ENCODE data around the gene MTERF2.

MTERF2 gene

GRCh38 chr12:106956048-106956578, 30.8 kb downstream of the MTERF2 start (continued):
- TF ChIP-seq YY1 (tag by site-specific recombination; IDR thresholded peaks at IDR 0.05) (no peak), HIC1 (tag by site-specific recombination; IDR thresholded peaks at IDR 0.05) (peak; percentile 35), ZNF223 (tag by site-specific recombination; IDR thresholded peaks at IDR 0.05) (0 out of 2 replicates have a peak, but pooled peaks have one; percentile 35), CTCF (tag by site-specific recombination; IDR thresholded peaks at IDR 0.05) (peak; percentile 73), MEIS1 (CRISPR knock-in tag; IDR thresholded peaks at IDR 0.05; ENCODE audit: borderline replicate concordance) (no peak), ZNF792 (tag by site-specific recombination; IDR thresholded peaks at IDR 0.05) (no peak), YY2 (tag by site-specific recombination; IDR thresholded peaks at IDR 0.05) (0 out of 2 replicates have a peak, but pooled peaks have one; percentile 10), ZNF707 (tag by site-specific recombination; IDR thresholded peaks at IDR 0.05) (no peak), ZFP69B (tag by site-specific recombination; IDR thresholded peaks at IDR 0.05) (no peak), ZNF26 (tag by site-specific recombination; IDR thresholded peaks at IDR 0.05) (no peak), OVOL3 (tag by site-specific recombination; IDR thresholded peaks at IDR 0.05) (no peak), IKZF3 (tag by site-specific recombination; IDR thresholded peaks at IDR 0.05) (0 out of 2 replicates have a peak, but pooled peaks have one; percentile 1), ZBTB8A (tag by site-specific recombination; IDR thresholded peaks at IDR 0.05) (peak; percentile 65; the same call in 1 of the 2 replicates), ZNF692 (tag by site-specific recombination; IDR thresholded peaks at IDR 0.05) (peak; percentile 77), ZNF155 (tag by site-specific recombination; IDR thresholded peaks at IDR 0.05) (no peak), ZNF529 (tag by site-specific recombination; IDR thresholded peaks at IDR 0.05; ENCODE audit: insufficient replicate concordance) (no peak), ZBTB1 (tag by site-specific recombination; IDR thresholded peaks at IDR 0.05) (no peak), GLIS2 (tag by site-specific recombination; IDR thresholded peaks at IDR 0.05) (peak; percentile 83), SCRT2 (tag by site-specific recombination; IDR thresholded peaks at IDR 0.05) (peak; percentile 94), ZBTB48 (tag by site-specific recombination; IDR thresholded peaks at IDR 0.05) (0 out of 2 replicates have a peak, but pooled peaks have one; percentile 11), WT1 (tag by site-specific recombination; IDR thresholded peaks at IDR 0.05) (peak; percentile 2; the same call in 1 of the 2 replicates), ZNF664 (tag by site-specific recombination; IDR thresholded peaks at IDR 0.05) (no peak), ZBTB11 (tag by site-specific recombination; conservative IDR thresholded peaks at IDR 0.05; ENCODE audit: low read depth) (no peak), ZNF747 (tag by site-specific recombination; IDR thresholded peaks at IDR 0.05) (no peak), SCRT1 (tag by site-specific recombination; IDR thresholded peaks at IDR 0.05; ENCODE audit: borderline replicate concordance) (peak; percentile 85), ZNF571 (tag by site-specific recombination; IDR thresholded peaks at IDR 0.05) (no peak), ZFP41 (tag by site-specific recombination; IDR thresholded peaks at IDR 0.05; ENCODE audit: borderline replicate concordance) (no peak), BCL6B (tag by site-specific recombination; IDR thresholded peaks at IDR 0.05) (no peak), ZNF544 (tag by site-specific recombination; IDR thresholded peaks at IDR 0.05) (no peak), ZNF561 (tag by site-specific recombination; IDR thresholded peaks at IDR 0.05; ENCODE audit: borderline replicate concordance) (peak; percentile 92; the same call in 1 of the 2 replicates)

All from HEK293 (cell line).